Parathyroid adenoma (tissue), 2 donors: ENCODE results near the gene ZFYVE16.

Source experiments
- H2AFZ ChIP-seq: fragments of 300-600 bp; sonication (generic); one replicate; pipeline ENCODE4 v1.7.0; 2017; ENCODE audit warnings: antibody characterized with exemption, mild to moderate bottlenecking
- H3K27ac ChIP-seq: fragments of 300-600 bp; sonication (generic); one replicate; pipeline ENCODE4 v1.7.0; 2017
- H3K27me3 ChIP-seq: fragments of 300-600 bp; sonication (generic); one replicate; pipeline ENCODE4 v1.7.0; 2017; ENCODE audit warnings: low read length; ENCODE audit not compliant: control insufficient read depth, insufficient read depth
- H3K36me3 ChIP-seq: fragments of 300-600 bp; sonication (generic); one replicate; pipeline ENCODE4 v1.7.0; 2017; ENCODE audit warnings: low read length; ENCODE audit not compliant: control insufficient read depth, insufficient read depth
- H3K4me1 ChIP-seq: fragments of 300-600 bp; sonication (generic); one replicate; pipeline ENCODE4 v1.7.0; 2017; ENCODE audit warnings: control low read depth
- H3K4me2 ChIP-seq: fragments of 300-600 bp; sonication (generic); one replicate; pipeline ENCODE4 v1.7.0; 2017; ENCODE audit warnings: low read length
- H3K4me3 ChIP-seq: fragments of 300-600 bp; sonication (generic); one replicate; pipeline ENCODE4 v1.7.0; 2017; ENCODE audit warnings: low read depth, low read length
- H3K79me2 ChIP-seq: fragments of 300-600 bp; sonication (generic); one replicate; pipeline ENCODE4 v1.7.0; 2017; ENCODE audit warnings: control low read depth
- H3K9ac ChIP-seq: fragments of 300-600 bp; sonication (generic); one replicate; pipeline ENCODE4 v1.7.0; 2017; ENCODE audit warnings: mild to moderate bottlenecking
- H3K9me3 ChIP-seq: fragments of 300-600 bp; sonication (generic); one replicate; pipeline ENCODE4 v1.7.0; 2017; ENCODE audit warnings: low read length; ENCODE audit not compliant: control insufficient read depth
- CTCF ChIP-seq: fragments of 300-600 bp; sonication (generic); IDR thresholded peaks from one replicate; pipeline ENCODE4 v1.7.0; 2017; ENCODE audit warnings: antibody characterized with exemption, mild to moderate bottlenecking
- donor health status: primary hyperparathyroidism.

ZFYVE16 gene

GRCh38 chr5:80504833-80505232, 97.0 kb downstream of the ZFYVE16 start:
- Histone ChIP-seq H3K27ac (no peak overlapping the region), H3K9ac (no peak overlapping the region), H3K4me1 (no peaks in the 10 kb centered on the region), H3K79me2 (no peaks in the 10 kb centered on the region), H3K4me2 (no peak overlapping the region), H2AFZ (no peak overlapping the region), H3K4me3 (no peak overlapping the region), H3K27me3 (no peaks in the 10 kb centered on the region), H3K36me3 (no peaks in the 10 kb centered on the region), H3K9me3 (no peaks in the 10 kb centered on the region)
- no peak for TF ChIP-seq CTCF

- H3K79me2 ChIP-seq = no peaks in the 10 kb centered on the region
- H3K9ac ChIP-seq = no peak overlapping the region
- no peaks in the 10 kb centered on the region for H3K4me1 ChIP-seq
- H3K4me2 ChIP-seq = no peak overlapping the region
- H3K27ac ChIP-seq = no peak overlapping the region
- H3K36me3 ChIP-seq = no peaks in the 10 kb centered on the region
- TF ChIP-seq CTCF = no peak
- no peaks in the 10 kb centered on the region for H3K27me3 ChIP-seq
- H2AFZ ChIP-seq = no peak overlapping the region
- H3K4me3 ChIP-seq = no peak overlapping the region
- no peaks in the 10 kb centered on the region for H3K9me3 ChIP-seq
Measured at GRCh38 chr5:80507663-80508062, 99.8 kb downstream of the ZFYVE16 start.

- H3K79me2 ChIP-seq = no peaks in the 10 kb centered on the region
- no peaks in the 10 kb centered on the region for H3K36me3 ChIP-seq
- no peak overlapping the region for H3K9ac ChIP-seq
- no peak overlapping the region for H3K27ac ChIP-seq
- no peaks in the 10 kb centered on the region for H3K27me3 ChIP-seq
- no peak overlapping the region for H3K4me2 ChIP-seq
- H3K4me1 ChIP-seq = no peaks in the 10 kb centered on the region
- H3K9me3 ChIP-seq = no peaks in the 10 kb centered on the region
- TF ChIP-seq CTCF = no peak
- no peak overlapping the region for H3K4me3 ChIP-seq
- H2AFZ ChIP-seq = no peak overlapping the region
Measured at GRCh38 chr5:80508844-80509243, 101.0 kb downstream of the ZFYVE16 start.

GRCh38 chr5:80509362-80509761, 101.5 kb downstream of the ZFYVE16 start:
- H3K4me1 ChIP-seq = no peaks in the 10 kb centered on the region
- H3K4me3 ChIP-seq = no peak overlapping the region
- no peak for TF ChIP-seq CTCF
- H3K27ac ChIP-seq = no peak overlapping the region
- H3K27me3 ChIP-seq = no peaks in the 10 kb centered on the region
- H3K79me2 ChIP-seq = no peaks in the 10 kb centered on the region
- H3K36me3 ChIP-seq = no peaks in the 10 kb centered on the region
- no peak overlapping the region for H3K4me2 ChIP-seq
- H2AFZ ChIP-seq = no peak overlapping the region
- H3K9me3 ChIP-seq = no peaks in the 10 kb centered on the region
- no peak overlapping the region for H3K9ac ChIP-seq

GRCh38 chr5:80516826-80517225, 109.0 kb downstream of the ZFYVE16 start:
- no peak for TF ChIP-seq CTCF
- no peaks in the 10 kb centered on the region for H3K9me3 ChIP-seq
- no peak overlapping the region for H3K27ac ChIP-seq
- no peaks in the 10 kb centered on the region for H3K36me3 ChIP-seq
- H3K27me3 ChIP-seq = no peaks in the 10 kb centered on the region
- no peak overlapping the region for H3K4me2 ChIP-seq
- H3K9ac ChIP-seq = no peak overlapping the region
- H3K4me1 ChIP-seq = no peaks in the 10 kb centered on the region
- H3K4me3 ChIP-seq = no peak overlapping the region
- no peak overlapping the region for H2AFZ ChIP-seq
- H3K79me2 ChIP-seq = no peaks in the 10 kb centered on the region
